ENCODE measurements around the gene HMG20A. TPM values are rescaled to one million over a fixed set of nuclear protein-coding genes. Genes with fewer than 3 reads are reported as not detected.

HMG20A gene
- total RNA-seq, 1 experiment from 2014 or later = 24.4 TPM

DNA sequence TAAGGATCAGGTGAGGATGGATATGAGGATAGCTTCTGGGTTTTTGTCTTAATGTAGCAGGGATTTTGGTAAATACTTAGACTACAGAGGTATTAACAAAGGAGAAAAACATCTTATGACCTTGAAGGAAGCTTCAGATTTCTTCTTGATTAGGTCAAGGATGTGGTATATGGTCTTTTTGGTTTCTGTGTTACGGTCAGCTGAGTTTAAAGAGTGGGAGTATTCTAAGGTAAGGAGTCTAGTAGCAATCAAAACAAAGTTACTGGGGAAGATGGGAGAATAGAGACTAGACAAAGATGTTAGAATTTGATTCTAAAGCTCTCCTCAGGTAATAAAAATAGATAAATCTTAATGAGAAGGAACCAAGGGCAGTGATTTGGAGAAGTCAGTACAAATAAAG is 6.2 kb downstream of the HMG20A start:
- no peak for DNase-seq (ENCODE audit: low read depth)

- DNase-seq (ENCODE audit: low read depth) = no peak
These were observed 9.5 kb downstream of the HMG20A start for GRCh38 chr15:77430213-77430612.

DNA sequence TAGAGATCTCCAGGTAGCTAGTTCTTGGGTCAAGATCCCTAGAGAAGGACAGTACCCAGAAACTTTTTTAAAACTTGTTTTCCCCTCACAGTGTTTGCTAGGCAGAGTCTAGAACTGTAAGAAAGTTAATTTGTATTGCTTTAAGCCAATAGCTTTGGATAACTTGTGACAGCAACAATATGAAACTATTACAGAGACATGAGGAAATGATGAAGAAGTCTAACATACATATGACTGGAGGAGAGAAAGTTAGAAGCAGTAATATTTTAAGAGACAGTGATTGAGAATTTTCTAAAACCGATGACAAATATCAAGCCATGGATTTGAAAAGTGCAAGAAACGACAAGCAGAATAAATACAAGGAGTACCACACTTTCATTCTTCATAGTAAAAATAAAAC is 10.0 kb downstream of the HMG20A start:
- no peak for DNase-seq (ENCODE audit: low read depth)

- DNase-seq (ENCODE audit: low read depth) = no peak
These were observed 16.1 kb downstream of the HMG20A start for GRCh38 chr15:77436822-77437221.

DNA sequence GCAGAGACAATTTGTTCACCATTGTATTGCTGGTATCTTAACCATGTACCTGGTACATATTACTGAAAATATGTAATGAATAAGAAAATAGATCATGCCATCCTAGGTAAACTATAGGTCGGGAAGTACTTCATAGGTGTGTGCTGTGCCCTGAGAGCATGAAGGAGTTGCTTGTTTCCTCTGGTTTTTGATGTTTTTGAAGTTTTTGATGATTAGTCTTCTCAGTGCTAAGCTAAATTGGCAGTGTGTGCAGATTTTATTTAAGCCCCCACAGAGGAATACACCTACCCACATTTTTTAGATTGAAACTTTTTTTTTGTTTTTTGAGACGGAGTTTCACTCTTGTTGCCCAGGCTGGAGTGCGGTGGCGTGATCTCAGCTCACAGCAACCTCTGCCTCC is 16.6 kb downstream of the HMG20A start:
- no peak for DNase-seq (ENCODE audit: low read depth)

GRCh38 chr15:77440378-77440999 is 19.8 kb downstream of the HMG20A start:
- peak; percentile 79 for DNase-seq (ENCODE audit: low read depth)

DNA sequence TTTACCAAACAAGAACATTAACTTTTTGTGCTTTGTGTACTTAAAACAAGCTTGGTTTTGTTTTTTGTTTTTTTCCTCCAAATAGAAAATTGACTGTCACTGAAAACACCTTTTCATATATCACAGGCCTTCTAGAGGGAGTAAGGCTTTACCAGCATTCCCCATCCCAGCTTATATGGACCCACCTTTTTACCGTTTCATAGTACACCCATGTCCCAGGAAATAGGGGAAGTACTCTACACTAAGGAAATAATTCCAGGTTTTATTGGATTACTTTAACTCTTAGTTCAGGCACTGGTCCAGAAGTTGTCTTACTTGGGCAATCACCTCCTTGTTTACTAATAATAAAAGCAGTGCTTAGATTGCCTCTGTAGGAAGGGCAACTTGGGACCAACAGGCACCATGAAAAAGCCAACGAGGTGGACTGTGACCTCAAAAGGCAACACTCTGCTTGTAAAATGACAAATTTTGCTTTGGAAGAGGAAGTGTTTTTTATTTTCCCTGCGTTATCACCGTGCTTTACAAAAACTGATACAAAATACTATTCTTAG is 26.2 kb downstream of the HMG20A start:
- no peak for DNase-seq (ENCODE audit: low read depth)

- no peak for DNase-seq (ENCODE audit: low read depth)
These were observed 33.6 kb downstream of the HMG20A start for GRCh38 chr15:77454265-77454664.

DNA sequence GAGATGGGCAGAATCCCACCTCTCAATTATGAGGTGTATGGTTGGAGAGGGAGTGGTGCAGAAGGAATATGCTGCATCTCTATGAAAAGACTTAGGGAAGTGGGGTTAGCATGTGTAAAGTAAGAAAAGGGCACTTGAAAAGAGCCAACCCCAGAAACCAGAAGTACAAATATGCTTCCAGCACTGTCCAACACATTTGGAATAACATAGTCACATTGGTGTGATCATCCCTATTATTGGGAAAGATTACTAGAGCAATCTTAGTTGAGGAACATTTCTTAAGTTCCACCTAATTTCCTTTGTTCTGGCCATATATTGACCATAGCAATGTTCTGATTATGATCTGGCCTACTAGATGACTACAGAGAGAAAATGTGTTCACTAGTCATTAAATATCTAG is 34.3 kb downstream of the HMG20A start:
- DNase-seq (ENCODE audit: low read depth) = no peak

DNA sequence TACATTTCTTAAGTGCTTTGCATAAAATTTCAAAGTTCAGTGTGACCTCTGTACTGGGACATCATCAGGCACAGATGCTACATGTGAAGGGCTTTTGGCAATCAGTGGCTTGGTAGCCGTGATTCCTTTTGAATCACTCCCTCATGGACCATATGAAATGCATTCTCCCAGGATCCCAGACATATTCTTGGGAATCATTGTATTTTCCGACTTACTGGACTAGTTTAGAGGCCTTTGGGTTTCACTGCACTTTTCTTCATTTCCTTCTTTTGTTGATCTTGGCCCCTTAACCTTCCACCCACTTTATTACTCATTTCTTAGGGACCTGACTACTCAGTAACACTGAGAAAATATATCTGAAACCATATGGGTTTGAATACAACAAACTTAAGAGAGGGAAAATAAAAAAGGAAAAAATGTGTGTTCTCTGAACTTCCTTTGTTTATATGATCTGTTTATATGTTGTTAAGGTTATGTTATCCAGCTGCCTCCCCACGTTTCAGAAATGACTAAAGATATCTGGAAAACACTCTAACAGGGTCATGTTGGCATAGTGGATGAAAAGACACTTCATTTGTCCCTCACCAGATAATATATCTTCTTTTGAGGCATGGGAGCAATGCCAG is 35.1 kb downstream of the HMG20A start:
- DNase-seq (ENCODE audit: low read depth) = peak; percentile 76

DNA sequence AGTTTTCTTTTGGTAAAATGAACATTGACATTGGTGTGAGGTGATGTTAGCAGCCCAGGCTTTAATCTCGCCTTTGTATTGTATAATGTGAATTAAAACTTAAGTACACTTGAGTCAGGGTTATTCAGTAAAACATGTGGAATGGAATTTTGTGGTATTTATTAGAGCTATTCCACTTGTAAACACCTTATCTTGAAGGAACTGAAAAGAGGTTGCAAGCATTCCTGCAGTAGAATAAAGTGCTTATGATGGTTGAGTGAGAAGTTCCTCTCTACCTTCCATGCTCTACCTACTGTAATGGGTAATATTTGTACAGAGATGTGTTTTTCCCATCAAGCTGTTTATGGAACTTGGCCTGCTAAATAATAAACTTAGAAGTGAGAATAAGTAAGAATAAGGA is 36.1 kb downstream of the HMG20A start:
- no peak for DNase-seq (ENCODE audit: low read depth)

DNA sequence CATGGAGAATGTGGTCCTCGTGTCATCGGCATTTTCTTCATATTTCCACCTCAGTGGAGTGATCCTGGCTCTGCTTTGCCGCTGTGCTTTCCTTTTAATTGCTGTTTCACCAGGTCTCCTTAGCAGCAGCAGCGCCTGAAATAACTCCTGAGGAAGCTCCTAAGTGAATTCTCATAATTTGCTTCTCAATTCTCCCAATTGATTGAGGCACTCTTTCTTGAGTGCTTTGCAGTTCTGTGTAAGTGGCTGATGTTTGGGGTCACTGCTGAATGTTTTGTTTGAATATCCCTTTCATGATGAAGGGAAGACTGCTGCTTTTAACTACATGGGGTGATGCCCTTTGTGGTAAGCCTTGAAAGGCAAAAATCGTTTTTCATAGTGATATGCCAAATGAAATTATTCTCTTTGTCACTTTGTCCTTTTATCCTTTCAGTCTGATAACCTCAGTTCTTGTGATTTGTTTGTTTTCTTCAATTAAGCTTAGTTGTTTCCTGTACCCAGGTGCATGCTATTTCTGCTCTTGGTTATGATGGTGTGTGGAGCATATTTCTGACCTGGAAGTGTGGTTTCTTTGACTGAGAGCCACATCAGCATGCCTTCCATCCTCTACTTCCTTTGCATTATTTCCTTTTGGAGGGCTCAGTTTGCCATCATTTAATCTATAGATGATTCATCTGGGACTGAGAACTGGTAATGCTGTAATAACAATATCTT is 36.7 kb downstream of the HMG20A start:
- DNase-seq (ENCODE audit: low read depth) = no peak

- DNase-seq (ENCODE audit: low read depth) = peak; percentile 56
These were observed 37.2 kb downstream of the HMG20A start for GRCh38 chr15:77457905-77458265.

DNA sequence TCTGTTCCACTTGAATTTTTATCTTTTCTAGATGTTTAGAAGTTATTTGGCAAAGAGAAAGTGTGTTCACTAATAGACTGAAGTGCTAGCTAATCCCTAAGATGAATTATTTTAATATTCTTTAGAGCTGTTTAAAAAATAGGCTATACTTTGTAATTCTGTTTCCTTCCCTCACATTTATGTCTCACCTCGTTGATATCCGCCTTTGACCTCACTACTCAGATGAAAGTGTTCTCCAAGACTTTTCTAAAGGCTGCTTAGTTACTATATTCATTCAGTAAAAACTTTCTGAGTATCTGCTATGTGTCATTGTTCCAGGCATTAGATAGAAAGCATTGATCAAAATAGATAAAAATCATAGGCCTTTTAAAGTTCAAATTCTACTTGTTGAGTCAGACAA is 38.3 kb downstream of the HMG20A start:
- no peak for DNase-seq (ENCODE audit: low read depth)

DNA sequence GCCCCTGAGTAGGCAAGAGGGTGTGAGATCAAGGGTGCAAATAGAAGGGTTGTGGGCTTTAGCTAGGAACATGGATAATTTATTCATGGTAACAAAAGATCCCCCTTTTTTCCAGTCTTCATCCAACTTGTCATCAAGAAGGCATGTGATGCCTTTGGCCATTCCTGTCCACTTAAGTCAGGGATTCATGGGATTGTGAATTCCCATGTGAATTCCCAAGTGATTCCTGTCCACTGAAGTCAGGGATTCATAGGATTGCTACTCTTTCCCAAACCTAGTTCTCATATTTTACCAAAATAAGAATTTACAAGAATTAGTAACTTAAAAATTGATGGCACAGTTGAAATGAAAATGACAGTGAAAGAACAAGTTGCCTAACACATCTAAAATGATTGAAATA is 40.8 kb downstream of the HMG20A start:
- peak; percentile 33 for DNase-seq (ENCODE audit: low read depth)

- DNase-seq (ENCODE audit: low read depth) = no peak
These were observed 43.6 kb downstream of the HMG20A start for GRCh38 chr15:77464129-77464865.

GRCh38 chr15:77466521-77466920 is 45.8 kb downstream of the HMG20A start:
- no peak for DNase-seq (ENCODE audit: low read depth)

DNA sequence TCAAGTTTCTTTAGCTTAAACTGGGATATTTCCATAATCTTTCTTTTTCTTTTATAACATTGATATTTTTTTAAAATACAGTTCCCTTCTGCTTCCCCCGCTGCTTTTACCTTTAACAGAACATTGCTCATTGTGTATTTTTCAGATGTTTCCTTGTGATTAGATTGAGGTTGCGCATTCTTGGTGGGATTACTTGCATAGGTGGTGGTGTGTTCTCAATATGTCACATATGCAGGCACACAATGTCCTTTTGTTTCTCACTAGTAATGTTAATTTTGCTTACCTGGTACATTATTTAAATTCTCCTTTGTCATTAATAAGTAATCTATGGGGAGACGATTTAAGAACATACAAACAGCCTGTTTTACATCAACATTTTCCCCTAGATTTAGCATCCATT is 48.2 kb downstream of the HMG20A start:
- no peak for DNase-seq (ENCODE audit: low read depth)

GRCh38 chr15:77470235-77470634 is 49.5 kb downstream of the HMG20A start:
- DNase-seq (ENCODE audit: low read depth) = no peak

DNA sequence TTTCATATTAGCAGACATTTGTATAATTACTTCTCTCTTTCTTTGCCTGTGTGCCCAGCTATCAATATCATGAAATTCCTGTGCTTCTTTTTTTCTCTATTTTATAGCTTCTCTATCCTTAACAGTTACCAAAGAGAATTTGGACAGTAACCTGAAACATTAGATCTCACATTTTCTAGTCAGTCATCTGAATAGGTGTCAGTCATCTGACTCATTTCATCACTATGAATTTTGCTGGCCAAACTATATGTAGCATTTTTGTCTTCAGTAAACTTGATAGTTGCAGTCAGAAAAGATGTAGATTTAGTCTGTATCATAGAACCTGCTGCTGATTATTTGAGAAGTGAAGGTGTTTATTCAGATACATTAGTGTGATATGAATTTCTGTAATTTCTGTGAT is 52.6 kb downstream of the HMG20A start:
- no peak for DNase-seq (ENCODE audit: low read depth)

DNA sequence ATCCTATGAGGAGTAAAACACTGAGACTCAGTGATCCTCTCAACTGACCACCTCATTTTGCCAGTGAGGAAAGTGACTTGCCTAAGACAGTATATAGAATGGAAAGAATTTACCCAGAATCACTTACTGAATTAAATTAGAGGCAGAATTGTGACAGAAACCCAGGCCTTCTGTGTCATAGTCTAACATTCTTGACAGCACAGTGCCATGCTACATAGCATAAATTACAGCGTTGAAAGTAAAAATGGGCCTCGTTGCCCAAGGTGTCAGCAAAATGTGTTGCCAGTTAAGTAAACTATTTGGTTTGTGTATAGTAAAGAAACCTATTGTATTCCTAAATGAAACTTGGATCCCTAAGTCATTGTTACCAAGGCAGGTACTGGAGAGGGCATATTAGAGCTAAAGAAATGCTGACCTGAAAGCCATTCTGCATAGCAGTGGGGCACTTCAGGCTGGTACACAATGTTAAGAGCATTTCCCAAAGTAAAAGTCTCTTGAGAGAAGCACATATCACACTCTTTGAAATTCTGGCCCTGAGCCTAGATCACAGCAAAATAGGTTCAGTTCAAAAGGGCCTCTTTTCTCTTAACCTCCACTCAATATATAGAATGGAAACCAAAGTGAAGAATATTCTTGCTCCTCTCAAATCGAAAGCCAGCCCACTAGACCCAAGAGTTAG is 53.8 kb downstream of the HMG20A start:
- no peak for DNase-seq (ENCODE audit: low read depth)

GRCh38 chr15:77475001-77475400 is 54.3 kb downstream of the HMG20A start:
- no peak for DNase-seq (ENCODE audit: low read depth)
